Gastroesophageal sphincter (tissue), 4 donors: ENCODE results near the gene FAM13C. TPM values are rescaled to one million over a fixed set of nuclear protein-coding genes. Genes with fewer than 3 reads are reported as not detected.

Experiments used
- ATAC-seq: fragments of 150-250 bp; one replicate; pipeline ENCODE4 v1.9.1; 2016; ENCODE audit warnings: mild to moderate bottlenecking, moderate library complexity
- H3K27ac ChIP-seq, 4 donors: fragments of 200-600 bp; sonication (generic) in 3 of 4; 1 replicate in 3 of 4; 2 replicates in 1 of 4; pipeline ENCODE4 v1.5.1; 2016 to 2019
- H3K27me3 ChIP-seq: fragments of 200-600 bp; sonication (generic); one replicate; pipeline ENCODE4 v1.5.1; 2019
- H3K36me3 ChIP-seq, 2 donors: fragments of 200-600 bp; sonication (generic); one replicate each; pipeline ENCODE4 v1.5.1; 2019; ENCODE audit warnings: control low read depth in 1 of 2
- H3K4me1 ChIP-seq, 3 donors: fragments of 200-600 bp; sonication (generic); 1 replicate in 2 of 3; 2 replicates in 1 of 3; pipeline ENCODE4 v1.5.1; 2016 to 2019; ENCODE audit warnings: control low read depth in 2 of 3
- H3K4me3 ChIP-seq, 2 donors: fragments of 200-600 bp; sonication (generic); one replicate each; pipeline ENCODE4 v1.5.1; 2019; ENCODE audit warnings: mild to moderate bottlenecking in 1 of 2, moderate library complexity in 1 of 2
- H3K9me3 ChIP-seq, 3 donors: fragments of 200-600 bp; sonication (generic); one replicate each; pipeline ENCODE4 v1.5.1; 2017 to 2019; ENCODE audit warnings: control low read depth in 2 of 3
- CTCF ChIP-seq, 4 experiments: fragments of 200-600 bp in 2 of 4; fragments of 450-650 bp in 2 of 4; sonication (generic) in 1 of 4; IDR thresholded peaks; one replicate each; pipeline ENCODE4 v1.5.1; 2017 to 2019; ENCODE audit warnings: antibody characterized with exemption in 4 of 4, mild to moderate bottlenecking in 2 of 4, moderate library complexity in 2 of 4
- EP300 ChIP-seq: sonication (generic); formaldehyde crosslinking; IDR thresholded peaks from one replicate; pipeline ENCODE4 v1.6.1; 2017; ENCODE audit warnings: antibody characterized with exemption, mild to moderate bottlenecking
- POLR2A ChIP-seq, 2 donors: fragments of 450-650 bp; IDR thresholded peaks; one replicate each; pipeline ENCODE4 v1.6.1; 2017; ENCODE audit warnings: antibody characterized with exemption in 2 of 2, mild to moderate bottlenecking in 2 of 2, moderate library complexity in 1 of 2
- POLR2AphosphoS5 ChIP-seq: sonication (generic); formaldehyde crosslinking; IDR thresholded peaks from one replicate; pipeline ENCODE4 v1.6.1; 2017; ENCODE audit warnings: antibody characterized with exemption
- WGBS, 2 donors: methylation state at CpG; one replicate each; pipeline ENCODE4 v1.1.5; 2018; ENCODE audit warnings: low coverage in 1 of 2; 5-methylcytosine and 5-hydroxymethylcytosine counted together
- total RNA-seq, 4 donors: library from RNA; depleted of rRNA; stranded (reverse); fragments of >200 nt; gene quantifications; one replicate each; pipeline ENCODE4 v1.1.0, GENCODE V29; 2016

FAM13C gene
- total RNA-seq, 4 donors from 2014 or later = 26.9 to 79.9 (median 45.5) TPM

- no peak for ATAC-seq
- H3K9me3 ChIP-seq = no peaks in the 10 kb centered on the region
- no peaks in the 10 kb centered on the region for H3K27me3 ChIP-seq
- peak overlapping the region; percentile 72 to 95 (median 92) for H3K27ac ChIP-seq
- H3K36me3 ChIP-seq = no peaks in the 10 kb centered on the region
- peaks cover 12 to 47% (median 18%) of the 10 kb centered on the region in 3 donors for H3K4me1 ChIP-seq
- peak overlapping the region; percentile 54 to 70 for H3K4me3 ChIP-seq
- TF ChIP-seq POLR2AphosphoS5 = no peak
- TF ChIP-seq POLR2A (IDR thresholded peaks at IDR 0.05) = no peak
- TF ChIP-seq EP300 = no peak
- TF ChIP-seq CTCF (IDR thresholded peaks at IDR 0.05) = no peak
- 64 to 100% methylated on average over 3 of the region's 3 CpGs for whole genome bisulfite sequencing, 2 donors
Observed at GRCh38 chr10:59363446-59363958, 1.2 kb upstream of the FAM13C start.

- ATAC-seq = peak; percentile 88
Observed at GRCh38 chr10:59362959-59363381, 621 bp upstream of the FAM13C start.

GRCh38 chr10:59361663-59362143 lies 646 bp downstream of the FAM13C start:
- no peak for ATAC-seq
- Histone ChIP-seq H3K4me1 (peaks cover 12 to 63% (median 21%) of the 10 kb centered on the region in 3 donors), H3K4me3 (peak overlapping the region; percentile 54 to 70), H3K36me3 (no peaks in the 10 kb centered on the region), H3K27ac (peak overlapping the region; percentile 72 to 95 (median 92)), H3K27me3 (no peaks in the 10 kb centered on the region), H3K9me3 (no peaks in the 10 kb centered on the region)
- WGBS, 2 donors = 16 to 19% methylated on average over 2 of the region's 2 CpGs
- no peak for TF ChIP-seq CTCF (IDR thresholded peaks at IDR 0.05)
- TF ChIP-seq POLR2A (IDR thresholded peaks at IDR 0.05) = no peak
- no peak for TF ChIP-seq POLR2AphosphoS5
- TF ChIP-seq EP300 = no peak

More at GRCh38 chr10:59362959-59363381, 621 bp upstream of the FAM13C start:
- Histone ChIP-seq H3K4me1 (peaks cover 12 to 52% (median 18%) of the 10 kb centered on the region in 3 donors), H3K4me3 (peak overlapping the region; percentile 54 to 70), H3K36me3 (no peaks in the 10 kb centered on the region), H3K27me3 (no peaks in the 10 kb centered on the region), H3K9me3 (no peaks in the 10 kb centered on the region), H3K27ac (peak overlapping the region; percentile 72 to 95 (median 92))
- WGBS, 2 donors = 0% methylated on average over 5 to 8 of the region's 11 CpGs
- peak; percentile 60 for TF ChIP-seq POLR2AphosphoS5
- no peak for TF ChIP-seq CTCF (IDR thresholded peaks at IDR 0.05)
- peak in 1 of 2 donors; percentile 28 for TF ChIP-seq POLR2A (IDR thresholded peaks at IDR 0.05)

DNA sequence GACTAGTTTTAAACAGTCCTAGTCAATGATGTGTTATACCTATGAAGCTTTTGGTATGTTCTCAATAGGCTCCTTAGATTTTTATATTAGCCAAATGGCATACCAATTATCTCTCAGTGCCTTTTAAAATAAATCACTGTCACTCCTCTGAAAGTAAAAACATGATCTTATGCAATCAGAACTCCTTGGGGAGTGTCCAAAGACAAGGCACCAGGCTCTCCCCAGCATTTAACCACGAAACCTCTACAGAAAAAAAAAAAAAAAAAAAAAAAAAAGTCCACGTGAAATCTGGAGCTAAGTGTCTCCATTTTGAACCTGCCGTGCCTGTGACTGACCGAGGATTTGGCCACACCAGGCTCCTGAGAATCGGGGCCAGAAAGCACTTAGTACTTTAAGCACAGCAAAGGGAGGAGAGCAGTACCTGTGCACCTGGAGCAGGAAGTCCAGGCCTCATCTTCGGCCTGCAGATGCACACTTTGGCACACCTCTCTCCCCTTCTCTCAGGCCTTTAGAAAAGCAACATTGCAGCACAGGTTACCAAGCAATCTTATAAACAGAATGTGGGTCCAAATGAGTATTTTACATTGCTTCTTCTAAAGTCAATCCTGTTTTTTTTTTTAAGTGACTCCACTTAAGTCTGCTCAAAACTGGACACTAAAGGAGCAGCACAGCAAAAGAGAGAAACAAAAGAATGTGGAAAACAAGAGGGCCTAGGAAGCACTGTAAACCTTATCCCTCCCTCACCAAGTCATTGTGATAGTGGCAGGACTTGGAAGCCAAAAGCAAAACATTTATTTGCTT lies 1.5 kb downstream of the FAM13C start:
- TF ChIP-seq POLR2A (IDR thresholded peaks at IDR 0.05) (no peak), CTCF (IDR thresholded peaks at IDR 0.05) (no peak), POLR2AphosphoS5 (no peak), EP300 (no peak)
- Histone ChIP-seq H3K27ac (peak overlapping the region; percentile 72 to 95 (median 92)), H3K36me3 (no peaks in the 10 kb centered on the region), H3K9me3 (no peaks in the 10 kb centered on the region), H3K27me3 (no peaks in the 10 kb centered on the region), H3K4me3 (peak overlapping the region; percentile 54 to 70), H3K4me1 (peaks cover 12 to 65% (median 21%) of the 10 kb centered on the region in 3 donors)
- no peak for ATAC-seq
- WGBS, 2 donors = 16 to 26% methylated on average over 3 to 5 of the region's 6 CpGs
